ENCODE measurements around the gene MAST4. TPM values are rescaled to one million over a fixed set of nuclear protein-coding genes. Genes with fewer than 3 reads are reported as not detected.

The MAST4 gene
- total and polyA plus RNA-seq, 8 donors: 5.9 to 29.7 (median 10.0) TPM

- ATAC-seq: no peak
- no peak for DNase-seq
- no peak for TF ChIP-seq CTCF (IDR thresholded peaks at IDR 0.05)
- H3K36me3 ChIP-seq: no peaks in the 10 kb centered on the region
- peaks cover 0 to 14% (median 0%) of the 10 kb centered on the region in 3 donors for H3K4me1 ChIP-seq
- WGBS, 2 donors: 39 to 45% methylated on average over 2 of the region's 2 CpGs
- H3K4me3 ChIP-seq: no peak overlapping the region
- H3K27me3 ChIP-seq: no peaks in the 10 kb centered on the region
- intact Hi-C loops (cut with DNase I): no loop called here
- no peaks in the 10 kb centered on the region for H3K9me3 ChIP-seq
- FAIRE-seq: no peak
- H3K27ac ChIP-seq: no peak overlapping the region
Observed at GRCh38 chr5:66888613-66889012, 292.4 kb downstream of the MAST4 start.

GRCh38 chr5:66889056-66889455 lies 292.9 kb downstream of the MAST4 start:
- Histone ChIP-seq H3K27ac (no peak overlapping the region), H3K36me3 (no peaks in the 10 kb centered on the region), H3K9me3 (no peaks in the 10 kb centered on the region), H3K27me3 (no peaks in the 10 kb centered on the region), H3K4me3 (no peak overlapping the region), H3K4me1 (peaks cover 0 to 14% (median 0%) of the 10 kb centered on the region in 3 donors)
- no peak for TF ChIP-seq CTCF (IDR thresholded peaks at IDR 0.05)
- DNase-seq: no peak
- WGBS, 2 donors: 43 to 50% methylated on average over 4 of the region's 4 CpGs
- no peak for FAIRE-seq
- peak in 1 of 4 donors; percentile 43 for ATAC-seq
- intact Hi-C loops (cut with DNase I): no loop called here

GRCh38 chr5:66889524-66889923 lies 293.3 kb downstream of the MAST4 start:
- no peak for DNase-seq
- no peak for FAIRE-seq
- Histone ChIP-seq H3K36me3 (no peaks in the 10 kb centered on the region), H3K27ac (no peak overlapping the region), H3K4me1 (peaks cover 0 to 14% (median 0%) of the 10 kb centered on the region in 3 donors), H3K4me3 (no peak overlapping the region), H3K9me3 (no peaks in the 10 kb centered on the region), H3K27me3 (no peaks in the 10 kb centered on the region)
- 50 to 57% methylated on average over 4 of the region's 4 CpGs for WGBS, 2 donors
- no peak for TF ChIP-seq CTCF (IDR thresholded peaks at IDR 0.05)
- intact Hi-C loops (cut with DNase I): no loop called here
- peak in 1 of 4 donors; percentile 15 for ATAC-seq

- H3K4me1 ChIP-seq: peaks cover 0 to 14% (median 0%) of the 10 kb centered on the region in 3 donors
- peak in 1 of 6 donors; percentile 35 for DNase-seq
Observed at GRCh38 chr5:66891184-66891925, 295.2 kb downstream of the MAST4 start.

More at GRCh38 chr5:66891184-66891925, 295.2 kb downstream of the MAST4 start:
- WGBS, 2 donors: 39 to 46% methylated on average over 3 of the region's 3 CpGs
- TF ChIP-seq CTCF (IDR thresholded peaks at IDR 0.05): no peak
- peak overlapping the region in 2 of 4 donors; percentile 55 to 65 for H3K27ac ChIP-seq
- ATAC-seq (peak in 3 of 4 donors; percentile 60 to 89 (median 83)), FAIRE-seq (no peak)
- no peaks in the 10 kb centered on the region for H3K27me3 ChIP-seq
- intact Hi-C loops (cut with DNase I): no loop called here
- H3K9me3 ChIP-seq: no peaks in the 10 kb centered on the region
- no peaks in the 10 kb centered on the region for H3K36me3 ChIP-seq
- H3K4me3 ChIP-seq: no peak overlapping the region

All from pancreas (tissue), 10 donors.